GM21360 (cell line): ENCODE measurements around the gene SOCS7.

Source experiments
- ATAC-seq: cut with Tn5 transposase; IDR thresholded peaks from one replicate; pipeline ENCODE4 v1.9.1; 2021; ENCODE audit warnings: mild to moderate bottlenecking, moderate library complexity; ENCODE audit not compliant: unreplicated experiment

Gene SOCS7

GRCh38 chr17:38334480-38335364, 16.9 kb upstream of the SOCS7 start:
- no peak for ATAC-seq

GRCh38 chr17:38336838-38337237, 14.8 kb upstream of the SOCS7 start:
- no peak for ATAC-seq

GRCh38 chr17:38338053-38338452, 13.6 kb upstream of the SOCS7 start:
- no peak for ATAC-seq

GRCh38 chr17:38338535-38338934, 13.1 kb upstream of the SOCS7 start:
- ATAC-seq = no peak

- no peak for ATAC-seq
Observed at GRCh38 chr17:38339891-38340290, 11.8 kb upstream of the SOCS7 start.

GRCh38 chr17:38341035-38341721, 10.5 kb upstream of the SOCS7 start:
- no peak for ATAC-seq

- no peak for ATAC-seq
Observed at GRCh38 chr17:38342886-38343607, 8.6 kb upstream of the SOCS7 start.

- ATAC-seq = no peak
Observed at GRCh38 chr17:38343608-38344419, 7.8 kb upstream of the SOCS7 start, which contains the start of gene GPR179. TSS of gene GPR179 (minus strand) at chr17:38343956. CDS start at chr17:38343789, 167 bp downstream.

GRCh38 chr17:38344420-38344745, 7.3 kb upstream of the SOCS7 start:
- ATAC-seq = no peak

- no peak for ATAC-seq
Observed at GRCh38 chr17:38345743-38346142, 5.9 kb upstream of the SOCS7 start.

GRCh38 chr17:38349097-38349730, 2.4 kb upstream of the SOCS7 start:
- ATAC-seq = no peak

- ATAC-seq = no peak
Observed at GRCh38 chr17:38350035-38350434, 1.6 kb upstream of the SOCS7 start.

- peak; percentile 7 for ATAC-seq
Observed at GRCh38 chr17:38352245-38353085, 821 bp downstream of the SOCS7 start.

- no peak for ATAC-seq
Observed at GRCh38 chr17:38353086-38353604, 1.5 kb downstream of the SOCS7 start.

GRCh38 chr17:38353668-38354067, 2.0 kb downstream of the SOCS7 start:
- no peak for ATAC-seq

- no peak for ATAC-seq
Observed at GRCh38 chr17:38354466-38354865, 2.8 kb downstream of the SOCS7 start.

- ATAC-seq = no peak
Observed at GRCh38 chr17:38355251-38355650, 3.6 kb downstream of the SOCS7 start.

- no peak for ATAC-seq
Observed at GRCh38 chr17:38357486-38358123, 6.0 kb downstream of the SOCS7 start.
